K562 treated with DMSO at 1 percent for 4 hours (cell line): ENCODE data around the gene DTNA. TPM values are rescaled to one million over a fixed set of nuclear protein-coding genes. Genes with fewer than 3 reads are reported as not detected.

Experiments
- total RNA-seq: library from RNA; unstranded; fragments of 300-600 nt; gene quantifications from 2 replicates; pipeline ENCODE4 v1.2.3, GENCODE V29; 2022; ENCODE audit not compliant: insufficient read depth

Gene DTNA
- total RNA-seq, result 0.08 TPM in 1 of 2 replicates, not detected in the other

GRCh38 chr18:34709750-34710441 is at the start of gene DTNA:
DTNA (plus strand) TSS chr18:34710298; CDS start chr18:34755977, 45,679 bp downstream.

